ENCODE results near the gene CDC42EP2. TPM values are rescaled to one million over a fixed set of nuclear protein-coding genes. Genes with fewer than 3 reads are reported as not detected.

CDC42EP2 gene
- total and polyA plus RNA-seq, 2 of the 13 experiments (the other 11 are each of a cell fraction or from before 2014, with no cell fraction given) = 2.3 to 7.1 TPM

- no peak for TF ChIP-seq ZNF770 (CRISPR knock-in tag; IDR thresholded peaks at IDR 0.05)
- TF ChIP-seq ZNF280D (CRISPR knock-in tag; IDR thresholded peaks at IDR 0.05) = no peak
- no peak for TF ChIP-seq HIC2 (CRISPR knock-in tag; IDR thresholded peaks at IDR 0.05; ENCODE audit: low read depth)
- no peak for TF ChIP-seq SOX6 (IDR thresholded peaks at IDR 0.05)
- TF ChIP-seq SOX6 (CRISPR knock-in tag; IDR thresholded peaks at IDR 0.05) = peak; percentile 61
- no peak for TF ChIP-seq PCBP2 (optimal IDR thresholded peaks at IDR 0.05; ENCODE audit: low read depth, low read length, poor library complexity, severe bottlenecking)
- no peak for TF ChIP-seq HNRNPUL1 (IDR thresholded peaks at IDR 0.05; ENCODE audit: low read depth, low read length)
- no peak for TF ChIP-seq MLLT10 (CRISPR knock-in tag; IDR thresholded peaks at IDR 0.05)
- TF ChIP-seq TFE3 (CRISPR knock-in tag; IDR thresholded peaks at IDR 0.05) = no peak
- no peak for TF ChIP-seq ZNF678 (CRISPR knock-in tag; IDR thresholded peaks at IDR 0.05)
- TF ChIP-seq ZSCAN31 (CRISPR knock-in tag; IDR thresholded peaks at IDR 0.05; ENCODE audit: low read depth) = 0 out of 2 replicates have a peak, but pooled peaks have one; percentile 20
- no peak for TF ChIP-seq ZNF367 (CRISPR knock-in tag; IDR thresholded peaks at IDR 0.05; ENCODE audit: borderline replicate concordance)
- TF ChIP-seq ZFY (CRISPR knock-in tag; IDR thresholded peaks at IDR 0.05) = peak; percentile 24; the same call in 1 of the 2 replicates
- TF ChIP-seq JUND (CRISPR knock-in tag; IDR thresholded peaks at IDR 0.05) = no peak
- peak; percentile 68 for TF ChIP-seq SAP130 (CRISPR knock-in tag; IDR thresholded peaks at IDR 0.05; ENCODE audit: low read depth)
- TF ChIP-seq RNF2 (conservative IDR thresholded peaks at IDR 0.05; ENCODE audit: low read depth) = no peak
- TF ChIP-seq ZNF343 (CRISPR knock-in tag; IDR thresholded peaks at IDR 0.05) = peak; percentile 94
- TF ChIP-seq IKZF1 (IDR thresholded peaks at IDR 0.05) = no peak
- TF ChIP-seq ZNF709 (CRISPR knock-in tag; IDR thresholded peaks at IDR 0.05) = no peak
- TF ChIP-seq ZNF563 (CRISPR knock-in tag; IDR thresholded peaks at IDR 0.05) = no peak
- TF ChIP-seq ATF1 (CRISPR knock-in tag; IDR thresholded peaks at IDR 0.05) = no peak
- TF ChIP-seq ZNF7 (CRISPR knock-in tag; IDR thresholded peaks at IDR 0.05) = no peak
- no peak for TF ChIP-seq EEA1 (CRISPR knock-in tag; IDR thresholded peaks at IDR 0.05; ENCODE audit: borderline replicate concordance)
- no peak for TF ChIP-seq ZNF629 (CRISPR knock-in tag; conservative IDR thresholded peaks at IDR 0.05)
Observed at GRCh38 chr11:65301491-65302329, 13.0 kb upstream of the CDC42EP2 start (continued).
